ENCODE measurements around the gene MYO1D. TPM values are rescaled to one million over a fixed set of nuclear protein-coding genes. Genes with fewer than 3 reads are reported as not detected.

Gene MYO1D
- total and polyA plus RNA-seq, 12 donors = 13.6 to 103 (median 59.8) TPM

GRCh38 chr17:32672711-32673110, 204.2 kb downstream of the MYO1D start:
- intact Hi-C loops (cut with DNase I) = no loop called here

GRCh38 chr17:32671896-32672295, 205.0 kb downstream of the MYO1D start:
- Histone ChIP-seq H3K36me3 (replicated peaks in 1 of 2) (no peaks in the 10 kb centered on the region), H3K4me1 (replicated peaks in 1 of 2) (peaks cover 0 to 9% of the 10 kb centered on the region in 2 donors), H3K27ac (no peak overlapping the region), H3K27me3 (no peaks in the 10 kb centered on the region), H3K4me3 (no peak overlapping the region), H3K9me3 (replicated peaks in 1 of 3) (no peaks in the 10 kb centered on the region)
- DNase-seq = peak; percentile 44 to 81 (median 67)
- WGBS, 4 donors = 79 to 86% (median 83%) methylated on average over 1 of the region's 1 CpG
- intact Hi-C loops (cut with DNase I) = no loop called here
- no peak for TF ChIP-seq POLR2A (IDR thresholded peaks at IDR 0.05)
- TF ChIP-seq, protein P1, sequence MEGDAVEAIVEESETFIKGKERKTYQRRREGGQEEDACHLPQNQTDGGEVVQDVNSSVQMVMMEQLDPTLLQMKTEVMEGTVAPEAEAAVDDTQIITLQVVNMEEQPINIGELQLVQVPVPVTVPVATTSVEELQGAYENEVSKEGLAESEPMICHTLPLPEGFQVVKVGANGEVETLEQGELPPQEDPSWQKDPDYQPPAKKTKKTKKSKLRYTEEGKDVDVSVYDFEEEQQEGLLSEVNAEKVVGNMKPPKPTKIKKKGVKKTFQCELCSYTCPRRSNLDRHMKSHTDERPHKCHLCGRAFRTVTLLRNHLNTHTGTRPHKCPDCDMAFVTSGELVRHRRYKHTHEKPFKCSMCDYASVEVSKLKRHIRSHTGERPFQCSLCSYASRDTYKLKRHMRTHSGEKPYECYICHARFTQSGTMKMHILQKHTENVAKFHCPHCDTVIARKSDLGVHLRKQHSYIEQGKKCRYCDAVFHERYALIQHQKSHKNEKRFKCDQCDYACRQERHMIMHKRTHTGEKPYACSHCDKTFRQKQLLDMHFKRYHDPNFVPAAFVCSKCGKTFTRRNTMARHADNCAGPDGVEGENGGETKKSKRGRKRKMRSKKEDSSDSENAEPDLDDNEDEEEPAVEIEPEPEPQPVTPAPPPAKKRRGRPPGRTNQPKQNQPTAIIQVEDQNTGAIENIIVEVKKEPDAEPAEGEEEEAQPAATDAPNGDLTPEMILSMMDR (IDR thresholded peaks at IDR 0.05) = no peak

More at GRCh38 chr17:32672711-32673110, 204.2 kb downstream of the MYO1D start:
- Histone ChIP-seq H3K9me3 (replicated peaks in 1 of 3) (no peaks in the 10 kb centered on the region), H3K36me3 (replicated peaks in 1 of 2) (no peaks in the 10 kb centered on the region), H3K4me3 (no peak overlapping the region), H3K27ac (no peak overlapping the region), H3K4me1 (replicated peaks in 1 of 2) (peaks cover 0 to 9% of the 10 kb centered on the region in 2 donors), H3K27me3 (no peaks in the 10 kb centered on the region)
- no peak for TF ChIP-seq POLR2A (IDR thresholded peaks at IDR 0.05)
- TF ChIP-seq, protein P1 (IDR thresholded peaks at IDR 0.05) = no peak
- 64 to 77% (median 72%) methylated on average over 1 of the region's 1 CpG for WGBS, 4 donors
- no peak for DNase-seq

- intact Hi-C loops (cut with DNase I) = loop anchor here in 1 of 2 donors (10.0 kb wide), 1 partner anchor 80 kb away; no protein-coding TSS in a partner anchor
- Histone ChIP-seq H3K36me3 (replicated peaks in 1 of 2) (no peaks in the 10 kb centered on the region), H3K4me1 (replicated peaks in 1 of 2) (no peaks in the 10 kb centered on the region), H3K4me3 (no peak overlapping the region), H3K9me3 (replicated peaks in 1 of 3) (no peaks in the 10 kb centered on the region), H3K27ac (no peak overlapping the region), H3K27me3 (no peaks in the 10 kb centered on the region)
- no peak for TF ChIP-seq POLR2A (IDR thresholded peaks at IDR 0.05)
- TF ChIP-seq, protein P1 (IDR thresholded peaks at IDR 0.05) = no peak
- 83 to 92% (median 89%) methylated on average over 9 of the region's 9 CpGs for WGBS, 4 donors
- DNase-seq = no peak
Observed at GRCh38 chr17:32664936-32665583, 211.9 kb downstream of the MYO1D start.

- intact Hi-C loops (cut with DNase I) = loop anchor here in 1 of 2 donors (10.0 kb wide), 1 partner anchor 84 kb away; no protein-coding TSS in a partner anchor
- no peak overlapping the region for H3K4me3 ChIP-seq
- H3K9me3 ChIP-seq (replicated peaks in 1 of 3) = no peaks in the 10 kb centered on the region
- H3K36me3 ChIP-seq (replicated peaks in 1 of 2) = no peaks in the 10 kb centered on the region
- no peak for DNase-seq
- H3K27me3 ChIP-seq = no peaks in the 10 kb centered on the region
- no peak for TF ChIP-seq POLR2A (IDR thresholded peaks at IDR 0.05)
- TF ChIP-seq, protein P1 (IDR thresholded peaks at IDR 0.05) = no peak
- H3K27ac ChIP-seq = no peak overlapping the region
- 85 to 93% (median 87%) methylated on average over 5 of the region's 5 CpGs for WGBS, 4 donors
- peaks cover 0 to 7% of the 10 kb centered on the region in 2 donors for H3K4me1 ChIP-seq (replicated peaks in 1 of 2)
Observed at GRCh38 chr17:32660496-32660985, 216.4 kb downstream of the MYO1D start.

Measured in adrenal gland (tissue), 12 donors.